ENCODE measurements around the gene SSBP3.
"Not testable (repeated sequence)": the region's sequence is repeated elsewhere in the genome, so short reads cannot be mapped to it uniquely, and the experiment has no call there.

The SSBP3 gene

GRCh38 chr1:54350360-54350759, 55.8 kb downstream of the SSBP3 start:
- TF ChIP-seq CTCF (IDR thresholded peaks at IDR 0.05; ENCODE audit: control insufficient read depth, insufficient read depth, low read depth, low read length, missing control alignments): no peak
- DNase-seq (ENCODE audit: low read depth): no peak
- H3K4me3 ChIP-seq (ENCODE audit: control insufficient read depth, low read depth, low read length): no peak overlapping the region

GRCh38 chr1:54348700-54349021, 57.5 kb downstream of the SSBP3 start:
- DNase-seq (ENCODE audit: low read depth): no peak
- no peak for TF ChIP-seq CTCF (IDR thresholded peaks at IDR 0.05; ENCODE audit: control insufficient read depth, insufficient read depth, low read depth, low read length, missing control alignments)
- H3K4me3 ChIP-seq (ENCODE audit: control insufficient read depth, low read depth, low read length): no peak overlapping the region

GRCh38 chr1:54347955-54348699, 58.1 kb downstream of the SSBP3 start:
- TF ChIP-seq CTCF (IDR thresholded peaks at IDR 0.05; ENCODE audit: control insufficient read depth, insufficient read depth, low read depth, low read length, missing control alignments): no peak
- no peak for DNase-seq (ENCODE audit: low read depth)
- H3K4me3 ChIP-seq (ENCODE audit: control insufficient read depth, low read depth, low read length): no peak overlapping the region

- H3K4me3 ChIP-seq (ENCODE audit: control insufficient read depth, low read depth, low read length): no peak overlapping the region
- no peak for TF ChIP-seq CTCF (IDR thresholded peaks at IDR 0.05; ENCODE audit: control insufficient read depth, insufficient read depth, low read depth, low read length, missing control alignments)
- DNase-seq (ENCODE audit: low read depth): no peak
Observed at GRCh38 chr1:54347261-54347954, 58.8 kb downstream of the SSBP3 start.

GRCh38 chr1:54345548-54345947, 60.6 kb downstream of the SSBP3 start:
- not testable (repeated sequence) for DNase-seq (ENCODE audit: low read depth); H3K4me3 ChIP-seq (ENCODE audit: control insufficient read depth, low read depth, low read length)

GRCh38 chr1:54345116-54345515, 61.1 kb downstream of the SSBP3 start:
- H3K4me3 ChIP-seq (ENCODE audit: control insufficient read depth, low read depth, low read length): no peak overlapping the region
- TF ChIP-seq CTCF (IDR thresholded peaks at IDR 0.05; ENCODE audit: control insufficient read depth, insufficient read depth, low read depth, low read length, missing control alignments): no peak
- no peak for DNase-seq (ENCODE audit: low read depth)
